ENCODE results near the gene MAPK8.

GRCh38 chr10:48272682-48273081, 33.8 kb upstream of the MAPK8 start:
- no peak for TF ChIP-seq SPI1 (IDR thresholded peaks at IDR 0.05; ENCODE audit: borderline replicate concordance, low read depth)
- TF ChIP-seq CTCF (IDR thresholded peaks at IDR 0.05; ENCODE audit: insufficient read depth, low read length): no peak
- no peak for TF ChIP-seq GABPA (IDR thresholded peaks at IDR 0.05; ENCODE audit: low read depth)
- TF ChIP-seq POLR2AphosphoS5 (IDR thresholded peaks at IDR 0.05; ENCODE audit: low read depth): no peak
